COLO668 (cell line): ENCODE data around the gene NDUFS5.
"Not testable (repeated sequence)": the region's sequence is repeated elsewhere in the genome, so short reads cannot be mapped to it uniquely, and the experiment has no call there.

Source experiments
- DNase-seq: peaks from one replicate; lab custom pipeline; 2025; ENCODE audit not compliant: unreplicated experiment; lab: John Stamatoyannopoulos, UW

Gene NDUFS5

GRCh38 chr1:39014956-39015355 lies 11.2 kb upstream of the NDUFS5 start:
- DNase-seq, result not testable (repeated sequence)

DNA sequence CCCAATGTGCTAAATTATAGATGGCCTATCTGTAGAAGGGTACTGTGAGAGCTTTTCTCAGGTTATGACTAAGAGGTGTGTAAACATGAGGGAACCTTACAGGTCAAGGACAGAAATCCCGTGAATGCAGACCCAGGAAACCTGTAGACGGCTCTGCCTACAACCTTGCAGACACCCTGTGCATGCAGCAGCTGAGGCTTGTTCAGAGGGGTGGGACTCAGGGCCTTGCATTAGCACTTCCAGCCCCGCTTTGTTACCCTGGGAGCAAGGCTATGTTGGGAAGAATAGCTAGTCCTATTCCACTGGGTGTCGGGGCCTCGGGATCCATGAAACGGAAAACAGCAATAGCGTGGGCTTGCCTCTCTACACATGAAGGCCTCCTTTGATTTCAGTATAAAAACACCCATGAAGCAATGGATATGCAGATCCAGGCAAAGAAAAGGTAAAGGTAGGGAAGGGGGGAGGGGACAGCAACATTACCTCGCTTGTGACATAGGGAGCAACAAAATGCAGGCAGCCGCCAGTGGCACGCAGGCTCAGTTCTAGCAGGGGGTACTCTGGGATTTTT lies 9.5 kb upstream of the NDUFS5 start:
- DNase-seq, result no peak

- DNase-seq, result no peak
Observed at GRCh38 chr1:39017266-39017665, 8.9 kb upstream of the NDUFS5 start.

DNA sequence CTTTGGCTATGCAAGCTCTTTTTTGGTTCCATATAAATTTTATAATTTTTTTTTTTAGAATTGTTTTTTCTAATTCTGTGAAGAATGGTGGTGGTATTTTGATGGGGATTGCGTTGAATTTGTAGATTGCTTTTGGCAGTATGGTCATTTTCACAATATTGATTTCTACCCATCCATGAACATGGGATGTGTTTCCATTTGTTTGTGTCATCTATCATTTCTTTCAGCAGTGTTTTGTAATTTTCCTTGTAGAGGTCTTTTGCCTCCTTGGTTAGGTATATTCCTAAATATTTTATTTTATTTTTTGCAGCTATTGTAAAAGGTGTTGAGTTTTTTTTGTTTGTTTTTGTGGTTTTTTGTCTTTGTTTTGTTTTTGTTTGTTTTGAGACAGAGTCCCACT lies 5.7 kb upstream of the NDUFS5 start:
- not testable (repeated sequence) for DNase-seq

- DNase-seq, result no peak
Observed at GRCh38 chr1:39021426-39021825, 4.7 kb upstream of the NDUFS5 start.

DNA sequence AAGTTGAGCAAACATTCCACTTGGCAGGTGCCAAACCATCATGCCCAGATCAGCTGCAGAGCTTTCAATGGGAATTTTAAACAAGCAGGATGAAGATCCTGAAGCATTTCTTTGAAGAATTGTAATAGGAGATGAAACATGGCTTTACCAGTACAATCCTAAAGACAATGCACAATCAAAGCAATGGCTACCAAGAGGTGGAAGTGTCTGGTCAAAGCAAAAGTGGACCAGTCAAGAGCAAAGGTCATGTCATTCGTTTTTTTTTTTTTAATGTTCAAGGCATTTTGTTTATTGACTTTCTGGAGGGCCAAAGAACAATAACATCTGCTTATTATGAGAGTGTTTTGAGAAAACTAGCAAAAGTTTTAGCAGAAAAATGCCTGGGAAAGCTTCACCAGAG lies 3.0 kb upstream of the NDUFS5 start:
- no peak for DNase-seq

DNA sequence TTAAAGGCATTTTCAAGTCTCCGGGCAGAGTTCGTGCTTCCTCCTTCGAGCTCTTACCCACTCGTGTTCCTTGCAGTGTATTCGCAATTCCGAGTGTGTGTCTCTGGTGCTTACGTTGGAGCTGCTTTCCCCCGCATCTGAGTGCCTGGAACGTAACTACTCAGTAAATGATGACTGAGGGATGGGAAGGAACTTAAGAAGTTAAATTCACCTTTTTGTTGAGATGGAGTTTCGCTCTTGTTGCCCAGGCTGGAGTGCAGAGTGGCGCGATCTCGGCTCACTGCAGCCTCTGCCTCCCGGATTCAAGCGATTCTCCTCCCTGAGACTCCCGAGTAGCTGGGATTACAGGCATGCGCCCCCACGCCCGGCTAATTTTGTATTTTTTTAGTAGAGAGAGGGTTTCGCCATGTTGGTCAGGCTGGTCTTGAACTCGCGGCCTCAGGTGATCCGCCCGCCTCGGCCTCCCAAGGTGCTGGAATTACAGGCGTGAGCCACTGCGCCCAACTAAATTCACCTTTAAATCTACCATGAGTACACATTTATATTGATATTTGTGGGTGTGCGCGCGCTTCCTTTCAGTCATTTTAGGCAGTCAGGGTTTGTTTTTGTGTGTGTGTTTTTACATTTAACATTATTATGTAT lies 837 bp downstream of the NDUFS5 start:
- no peak for DNase-seq

DNA sequence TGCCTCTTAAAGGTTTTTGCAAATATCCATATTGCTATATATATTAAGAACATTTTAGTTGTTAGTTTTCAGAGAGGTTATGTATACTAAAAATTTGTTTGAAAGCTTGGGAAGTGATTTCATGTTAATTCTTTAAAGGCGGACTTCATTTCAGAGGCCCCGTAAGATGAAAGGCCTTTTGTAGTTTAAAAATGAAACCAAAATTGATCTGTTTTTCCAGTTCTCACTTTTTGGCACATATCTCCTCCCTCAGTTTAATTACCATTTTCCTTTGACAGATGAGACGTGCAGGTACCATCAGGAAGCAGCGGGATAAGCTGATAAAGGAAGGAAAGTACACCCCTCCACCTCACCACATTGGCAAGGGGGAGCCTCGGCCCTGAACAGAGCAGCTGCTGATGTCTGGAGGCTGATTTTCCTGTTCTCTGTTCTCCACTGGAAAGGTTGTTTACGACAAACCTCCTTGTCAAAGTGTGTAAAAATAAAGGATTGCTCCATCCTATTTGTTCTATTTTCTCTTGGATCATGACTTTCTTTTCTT lies 8.0 kb downstream of the NDUFS5 start:
- DNase-seq, result no peak

DNA sequence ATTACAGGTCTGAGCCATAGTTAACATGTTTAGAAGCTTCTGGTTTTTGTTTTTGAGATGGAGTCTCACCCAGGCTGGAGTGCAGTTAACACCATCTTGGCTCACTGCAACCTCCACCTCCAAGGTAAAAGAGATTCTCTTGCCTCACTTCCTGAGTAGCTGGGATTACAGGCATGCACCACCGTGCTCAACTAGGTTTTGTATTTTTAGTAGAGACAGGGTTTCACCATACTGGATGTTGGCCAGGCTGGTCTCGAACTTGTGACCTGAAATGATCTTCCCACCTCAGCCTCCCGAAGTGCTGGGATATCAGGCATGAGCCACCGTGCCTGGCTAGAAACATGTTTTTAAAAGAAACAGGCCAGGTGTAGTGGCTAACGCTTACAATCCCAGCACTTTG lies 10.5 kb downstream of the NDUFS5 start:
- no peak for DNase-seq

DNA sequence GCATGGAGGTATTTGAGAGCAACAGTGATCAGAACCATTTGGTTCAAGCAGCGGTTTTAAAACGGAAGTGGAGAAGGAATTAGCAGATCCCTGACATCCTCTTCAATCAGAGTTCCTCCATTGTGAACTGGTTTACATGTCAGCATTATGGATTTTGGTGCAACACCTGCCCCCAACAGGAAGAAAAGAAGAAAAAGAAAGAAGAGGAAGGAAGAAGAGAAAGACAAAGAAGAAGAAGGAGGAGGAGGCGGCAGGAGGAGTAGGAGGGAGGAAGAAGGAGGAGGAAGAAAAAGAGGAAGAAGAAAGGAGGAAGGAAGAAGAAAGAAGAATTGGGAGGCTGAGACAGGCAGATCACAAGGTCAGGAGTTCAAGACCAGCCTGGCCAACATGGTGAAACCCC lies 17.4 kb downstream of the NDUFS5 start:
- no peak for DNase-seq

DNA sequence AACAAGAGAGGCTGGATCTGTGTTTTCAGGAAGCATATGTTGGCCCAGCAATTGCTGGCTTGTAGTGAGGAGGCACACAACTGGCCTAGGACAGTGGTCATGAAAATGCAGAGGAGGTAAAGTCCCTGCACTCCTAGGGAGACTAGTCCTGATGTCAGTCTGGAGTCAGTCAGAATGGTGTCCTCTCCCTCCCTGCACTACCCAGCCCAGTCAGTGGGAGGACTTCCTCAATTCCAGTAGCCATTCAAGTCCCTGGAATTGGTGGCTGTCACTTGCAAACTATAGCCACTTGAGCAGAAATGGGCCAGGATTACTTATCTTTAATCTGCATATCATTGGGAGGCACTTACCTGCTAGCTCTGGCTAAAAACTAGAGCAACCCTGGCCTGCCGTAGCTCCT lies 18.6 kb downstream of the NDUFS5 start:
- no peak for DNase-seq

GRCh38 chr1:39045231-39045630 lies 19.1 kb downstream of the NDUFS5 start:
- no peak for DNase-seq

DNA sequence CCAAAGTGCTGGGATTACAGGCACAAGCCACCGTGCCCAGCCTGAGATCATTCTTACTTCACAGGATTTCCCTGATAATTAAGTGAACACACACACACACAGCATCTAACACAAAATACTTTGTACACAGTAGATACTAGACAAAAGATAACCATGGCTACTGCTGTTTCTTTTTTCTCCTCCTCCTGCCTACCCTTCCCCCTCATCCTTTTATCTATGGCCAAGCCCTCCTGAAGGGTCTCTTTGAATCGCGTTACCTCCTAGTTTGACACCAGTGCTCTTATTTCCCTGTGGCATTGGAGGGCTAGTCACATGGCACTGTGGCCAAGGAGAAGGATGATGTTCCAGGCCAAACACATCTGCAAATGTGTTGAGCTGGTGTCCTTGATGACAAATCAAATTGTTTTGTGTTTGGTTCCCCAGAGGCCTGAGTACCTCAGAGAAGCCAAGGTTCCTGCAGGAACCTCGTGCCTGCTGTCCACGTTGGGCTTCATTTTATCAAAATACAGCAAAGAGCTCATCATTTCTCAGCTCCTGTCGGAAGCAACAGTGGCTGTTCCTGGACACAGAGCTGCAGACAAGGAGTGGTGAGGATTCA lies 20.6 kb downstream of the NDUFS5 start:
- no peak for DNase-seq

GRCh38 chr1:39047374-39048229 lies 21.5 kb downstream of the NDUFS5 start:
- DNase-seq, result no peak

DNA sequence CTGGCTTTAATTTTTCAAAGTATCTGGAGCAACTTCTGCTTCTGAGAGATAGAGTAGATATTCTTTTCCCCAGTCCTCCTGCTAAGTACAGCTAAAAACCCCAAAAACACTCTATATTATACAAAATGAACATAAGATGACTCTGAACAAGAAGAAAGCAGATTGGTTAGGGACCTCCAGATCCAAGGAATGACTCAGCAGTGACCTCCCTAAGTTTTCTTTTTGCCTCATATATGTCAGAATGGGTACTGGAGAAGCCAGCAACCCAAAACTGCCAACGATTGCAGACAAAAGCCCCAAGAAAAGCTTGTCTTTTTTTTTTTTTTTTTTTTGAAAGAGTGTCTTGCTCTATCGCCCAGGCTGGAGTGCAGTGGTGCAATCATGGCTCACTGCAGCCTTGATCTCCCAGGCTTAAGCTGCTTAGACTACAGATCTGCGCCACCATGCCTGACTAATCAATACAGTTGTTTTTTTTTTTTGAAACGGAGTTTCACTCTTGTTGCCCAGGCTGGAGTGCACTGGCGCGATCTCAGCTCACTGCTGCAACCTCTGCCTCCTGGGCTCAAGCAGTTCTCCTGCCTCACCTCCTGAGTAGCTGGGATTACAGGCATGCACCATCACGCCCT lies 22.7 kb downstream of the NDUFS5 start:
- no peak for DNase-seq

DNA sequence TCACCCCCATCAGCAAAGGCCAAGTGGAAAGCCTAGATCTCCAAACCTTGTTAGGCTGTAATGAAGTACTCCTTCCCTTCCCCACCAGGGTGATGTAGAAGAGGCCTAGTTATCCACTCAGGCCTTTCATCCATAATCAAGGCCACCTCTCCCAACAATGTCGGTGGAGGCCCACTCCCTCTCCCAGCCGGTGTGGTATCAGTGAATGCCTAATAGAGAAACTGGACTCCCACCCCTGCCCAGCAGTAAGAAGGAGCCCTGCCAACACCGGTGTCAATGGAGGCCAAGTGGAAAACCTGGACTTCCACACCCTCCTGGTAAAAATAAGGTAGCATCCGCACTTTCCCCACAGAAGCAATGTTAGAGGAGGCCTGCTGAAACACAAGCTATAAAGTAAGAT lies 23.9 kb downstream of the NDUFS5 start:
- no peak for DNase-seq

DNA sequence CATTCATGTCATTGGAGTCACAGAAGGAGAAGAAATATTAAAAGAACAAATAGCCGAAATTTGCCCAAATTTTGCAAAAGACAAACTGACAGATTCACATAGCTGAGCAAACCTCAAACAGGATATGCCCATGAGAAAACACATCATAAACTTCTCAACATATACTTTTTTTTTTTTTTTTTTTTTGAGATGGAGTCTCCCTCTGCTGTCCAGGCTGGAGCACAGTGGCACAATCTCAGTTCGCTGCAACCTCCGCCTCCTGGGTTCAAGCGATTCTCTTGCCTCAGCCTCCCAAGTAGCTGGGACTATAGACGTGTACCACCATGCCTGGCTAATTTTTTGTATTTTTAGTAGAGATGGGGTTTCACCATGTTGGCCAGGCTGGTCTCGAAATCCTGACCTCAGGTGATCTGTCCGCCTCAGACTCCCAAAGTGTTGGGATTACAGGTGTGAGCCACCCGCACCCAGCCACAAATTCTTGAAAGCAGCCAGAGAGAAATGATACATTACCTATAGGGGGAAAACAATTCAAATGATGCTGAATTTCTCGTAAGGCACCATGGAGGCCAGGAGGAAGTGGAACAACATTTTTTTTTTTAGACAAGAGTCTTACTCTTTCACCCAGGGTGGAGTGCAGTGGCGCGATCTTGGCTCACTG lies 25.2 kb downstream of the NDUFS5 start:
- not testable (repeated sequence) for DNase-seq

DNA sequence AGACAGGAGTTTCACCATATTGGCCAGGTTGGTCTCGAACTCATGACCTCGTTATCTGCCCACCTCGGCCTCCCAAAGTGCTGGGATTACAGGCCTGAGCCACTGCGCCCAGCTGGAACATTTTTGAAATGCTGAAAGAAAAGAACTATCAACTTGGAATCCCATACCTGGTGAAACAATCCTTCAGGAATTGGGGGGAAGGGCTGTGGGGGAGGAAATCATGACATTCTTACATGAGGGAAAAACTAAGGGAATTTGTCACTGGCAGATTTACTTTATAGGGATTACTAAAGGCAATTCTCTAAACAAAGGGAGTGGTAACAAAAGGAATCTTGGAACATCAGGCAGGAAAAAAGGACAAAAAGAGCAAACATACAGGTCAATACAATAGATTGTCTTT lies 25.8 kb downstream of the NDUFS5 start:
- DNase-seq, result no peak

DNA sequence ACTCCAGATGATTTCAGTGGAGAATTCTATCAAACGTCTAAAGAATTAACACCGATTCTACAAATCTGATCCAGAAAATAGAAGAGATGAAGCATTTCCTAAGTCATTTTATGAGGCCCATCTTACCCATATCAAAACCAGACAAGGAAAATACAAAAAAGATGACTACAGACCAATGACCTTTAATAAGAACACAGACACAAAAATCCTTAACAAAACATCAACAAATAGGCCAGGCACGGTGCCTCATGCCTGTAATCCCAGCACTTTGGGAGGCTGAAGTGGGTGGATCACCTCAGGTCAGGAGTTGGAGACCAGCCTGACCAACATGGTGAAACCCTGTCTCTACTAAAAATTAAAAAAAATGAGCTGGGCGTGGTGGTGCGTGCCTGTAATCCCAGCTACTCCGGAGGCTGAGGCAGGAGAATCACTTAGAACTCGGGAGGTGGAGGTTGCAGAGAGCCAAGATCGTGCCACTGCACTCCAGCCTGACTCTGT lies 29.1 kb downstream of the NDUFS5 start:
- not testable (repeated sequence) for DNase-seq

- DNase-seq, result not testable (repeated sequence)
Observed at GRCh38 chr1:39061516-39061915, 35.4 kb downstream of the NDUFS5 start.
